ENCODE data around the gene BRCA2.
"Not testable (repeated sequence)": the region's sequence is repeated elsewhere in the genome, so short reads cannot be mapped to it uniquely, and the experiment has no call there.

The BRCA2 gene

DNA sequence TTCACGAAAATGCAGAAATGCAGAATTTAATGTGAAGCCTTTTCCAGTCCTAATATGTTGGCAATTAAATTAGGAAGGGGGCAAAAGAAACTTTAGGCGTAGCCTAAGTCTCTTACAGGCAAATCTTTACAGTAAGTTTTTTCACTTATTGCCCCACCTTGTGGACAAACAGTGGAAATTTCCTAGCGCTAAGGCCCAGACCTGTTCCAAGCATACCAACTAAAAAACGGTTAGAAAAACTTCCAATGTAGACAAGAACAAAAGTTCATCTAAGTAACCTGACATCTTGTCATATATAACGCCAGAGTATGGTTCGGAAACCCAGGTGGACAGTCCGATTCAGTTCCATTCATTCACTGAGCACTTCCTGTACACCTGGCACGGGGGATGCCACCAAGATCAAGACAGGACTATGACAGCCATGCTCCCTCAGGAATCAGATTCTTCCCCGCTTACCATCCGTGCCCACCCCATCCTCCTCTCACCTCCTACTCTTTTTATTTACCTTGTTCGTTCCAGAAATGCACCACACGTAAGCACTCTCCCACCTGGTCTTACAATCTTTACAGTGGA lies 5.1 kb upstream of the BRCA2 start:
- peak in 1 of 5 donors; percentile 55 for DNase-seq

DNA sequence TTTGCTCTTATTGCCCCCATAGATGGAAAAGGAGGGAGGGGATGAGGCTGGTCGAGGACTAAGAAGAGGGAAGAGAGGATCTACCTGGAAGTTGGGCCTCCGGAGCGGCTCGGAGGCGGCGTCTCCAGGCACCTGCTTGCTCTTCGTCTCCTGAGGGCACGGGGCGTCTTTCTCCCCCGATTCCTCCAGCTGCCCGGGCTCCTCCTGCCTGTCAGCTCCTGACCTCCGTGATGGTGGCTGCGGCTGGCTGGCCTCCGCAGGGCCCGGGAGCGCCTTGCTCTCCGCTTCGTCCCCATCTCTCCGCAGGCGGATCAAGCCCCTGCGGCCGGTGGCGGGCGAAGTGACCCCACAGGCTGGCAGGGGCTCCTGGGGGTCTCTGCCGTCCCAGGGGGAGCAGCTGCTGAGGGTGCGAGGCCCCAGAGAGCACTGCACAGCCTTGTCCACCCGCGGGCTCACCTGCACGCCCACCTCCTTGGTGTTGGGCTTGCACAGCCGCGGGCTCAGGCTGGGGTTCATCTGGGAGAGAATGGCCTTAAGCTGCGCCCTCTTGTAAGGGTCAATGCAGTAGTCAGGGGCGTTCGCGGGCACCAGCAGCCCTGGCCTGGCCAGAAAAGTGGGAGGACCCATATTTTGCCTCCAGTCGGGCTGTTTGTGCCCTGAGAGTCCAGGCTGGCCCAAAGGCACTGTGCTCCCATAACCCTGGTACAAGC lies 4.0 kb upstream of the BRCA2 start:
- no peak for DNase-seq

DNA sequence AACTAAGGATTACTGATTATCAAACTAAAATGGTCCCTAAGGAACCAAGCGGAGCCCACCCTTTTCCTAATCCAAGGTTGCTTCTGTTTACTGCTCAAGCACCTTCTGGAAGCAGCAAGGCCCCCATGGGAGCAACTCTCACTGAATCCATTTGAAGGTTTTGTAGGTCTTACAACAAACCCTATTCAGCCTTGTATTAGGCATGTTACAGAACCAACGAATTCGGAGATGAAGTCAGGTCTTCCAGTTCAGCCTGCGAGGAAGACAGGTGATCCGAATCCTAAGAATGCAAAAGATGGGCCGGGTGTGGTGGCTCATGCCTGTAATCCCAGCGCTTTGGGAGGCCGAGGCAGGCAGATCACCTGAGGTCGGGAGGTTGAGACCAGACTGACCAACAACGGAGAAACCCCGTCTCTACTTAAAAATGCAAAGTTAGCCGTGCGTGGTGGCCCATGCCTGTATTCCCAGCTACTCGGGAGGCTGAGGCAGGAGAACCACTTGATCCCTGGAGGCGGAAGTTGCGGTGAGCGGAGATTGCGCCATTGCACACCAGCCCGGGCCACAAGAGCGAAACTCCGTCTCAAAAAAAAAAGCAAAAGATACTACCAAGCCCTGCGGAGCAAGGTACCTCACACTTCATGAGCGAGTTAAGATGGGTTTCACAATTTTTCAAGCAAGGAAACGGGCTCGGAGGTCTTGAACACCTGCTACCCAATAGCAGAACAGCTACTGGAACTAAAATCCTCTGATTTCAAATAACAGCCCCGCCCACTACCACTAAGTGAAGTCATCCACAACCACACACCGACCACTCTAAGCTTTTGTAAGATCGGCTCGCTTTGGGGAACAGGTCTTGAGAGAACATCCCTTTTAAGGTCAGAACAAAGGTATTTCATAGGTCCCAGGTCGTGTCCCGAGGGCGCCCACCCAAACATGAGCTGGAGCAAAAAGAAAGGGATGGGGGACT lies 754 bp upstream of the BRCA2 start:
- DNase-seq, result peak; percentile 10 to 68 (median 43)

DNA sequence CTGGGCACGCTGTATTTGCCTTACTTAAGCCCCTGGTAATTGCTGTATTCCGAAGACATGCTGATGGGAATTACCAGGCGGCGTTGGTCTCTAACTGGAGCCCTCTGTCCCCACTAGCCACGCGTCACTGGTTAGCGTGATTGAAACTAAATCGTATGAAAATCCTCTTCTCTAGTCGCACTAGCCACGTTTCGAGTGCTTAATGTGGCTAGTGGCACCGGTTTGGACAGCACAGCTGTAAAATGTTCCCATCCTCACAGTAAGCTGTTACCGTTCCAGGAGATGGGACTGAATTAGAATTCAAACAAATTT lies 676 bp downstream of the BRCA2 start:
- DNase-seq, result no peak

DNA sequence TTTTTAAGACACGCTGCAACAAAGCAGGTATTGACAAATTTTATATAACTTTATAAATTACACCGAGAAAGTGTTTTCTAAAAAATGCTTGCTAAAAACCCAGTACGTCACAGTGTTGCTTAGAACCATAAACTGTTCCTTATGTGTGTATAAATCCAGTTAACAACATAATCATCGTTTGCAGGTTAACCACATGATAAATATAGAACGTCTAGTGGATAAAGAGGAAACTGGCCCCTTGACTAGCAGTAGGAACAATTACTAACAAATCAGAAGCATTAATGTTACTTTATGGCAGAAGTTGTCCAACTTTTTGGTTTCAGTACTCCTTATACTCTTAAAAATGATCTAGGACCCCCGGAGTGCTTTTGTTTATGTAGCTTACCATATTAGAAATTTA lies 1.2 kb downstream of the BRCA2 start:
- no peak for DNase-seq

DNA sequence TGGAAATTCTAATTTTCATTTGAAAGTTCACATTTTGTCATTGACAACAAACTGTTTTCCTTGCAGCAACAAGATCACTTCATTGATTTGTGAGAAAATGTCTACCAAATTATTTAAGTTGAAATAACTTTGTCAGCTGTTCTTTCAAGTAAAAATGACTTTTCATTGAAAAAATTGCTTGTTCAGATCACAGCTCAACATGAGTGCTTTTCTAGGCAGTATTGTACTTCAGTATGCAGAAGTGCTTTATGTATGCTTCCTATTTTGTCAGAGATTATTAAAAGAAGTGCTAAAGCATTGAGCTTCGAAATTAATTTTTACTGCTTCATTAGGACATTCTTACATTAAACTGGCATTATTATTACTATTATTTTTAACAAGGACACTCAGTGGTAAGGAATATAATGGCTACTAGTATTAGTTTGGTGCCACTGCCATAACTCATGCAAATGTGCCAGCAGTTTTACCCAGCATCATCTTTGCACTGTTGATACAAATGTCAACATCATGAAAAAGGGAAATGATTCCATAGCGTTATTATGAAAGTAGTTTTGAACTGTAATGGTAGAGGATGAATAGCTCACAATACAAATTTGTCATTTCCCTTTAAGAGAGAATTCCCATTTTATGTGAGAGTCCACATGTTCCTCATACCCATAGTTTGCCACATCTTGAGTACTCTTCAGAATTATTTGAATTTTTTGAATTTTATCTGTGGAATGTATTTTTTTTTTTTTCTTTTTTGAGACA lies 2.6 kb downstream of the BRCA2 start:
- DNase-seq, result no peak

DNA sequence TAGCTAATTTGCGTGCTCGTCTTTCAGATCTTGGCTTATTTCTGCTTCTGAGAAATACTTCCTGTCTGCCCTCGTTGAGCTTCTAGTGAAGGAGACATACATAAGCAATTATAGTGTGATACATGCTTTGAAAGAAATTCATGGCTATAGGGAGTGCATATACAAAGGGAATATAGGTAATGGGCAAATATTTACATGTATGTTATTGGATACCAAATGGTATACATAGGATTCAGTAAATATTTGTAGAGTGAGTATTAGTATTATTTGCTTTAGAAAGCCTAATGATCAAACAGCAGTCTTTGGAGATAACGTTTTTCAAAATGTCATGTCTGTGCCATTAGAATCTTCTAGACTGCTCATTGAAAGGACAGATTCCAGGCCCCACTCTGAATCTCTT lies 5.2 kb downstream of the BRCA2 start:
- DNase-seq, result no peak

DNA sequence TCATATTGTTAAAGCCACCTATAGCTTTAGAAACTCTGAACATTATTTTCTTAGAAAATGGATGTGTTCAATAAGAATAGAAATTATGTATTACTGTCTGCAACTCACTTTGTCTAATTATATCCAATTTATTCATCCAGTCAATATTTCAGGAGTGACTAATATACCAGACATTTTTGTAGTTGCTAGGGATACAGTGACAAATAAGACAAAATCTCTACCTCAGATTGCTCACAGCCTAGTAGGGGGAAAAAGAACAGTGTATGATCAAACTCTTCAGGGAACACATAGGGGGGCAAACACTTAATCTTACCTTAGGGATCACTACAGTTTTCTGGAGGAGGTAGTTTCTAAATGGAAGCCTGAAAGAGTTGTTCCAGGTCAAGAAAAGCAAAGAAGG lies 8.6 kb downstream of the BRCA2 start:
- DNase-seq, result no peak

DNA sequence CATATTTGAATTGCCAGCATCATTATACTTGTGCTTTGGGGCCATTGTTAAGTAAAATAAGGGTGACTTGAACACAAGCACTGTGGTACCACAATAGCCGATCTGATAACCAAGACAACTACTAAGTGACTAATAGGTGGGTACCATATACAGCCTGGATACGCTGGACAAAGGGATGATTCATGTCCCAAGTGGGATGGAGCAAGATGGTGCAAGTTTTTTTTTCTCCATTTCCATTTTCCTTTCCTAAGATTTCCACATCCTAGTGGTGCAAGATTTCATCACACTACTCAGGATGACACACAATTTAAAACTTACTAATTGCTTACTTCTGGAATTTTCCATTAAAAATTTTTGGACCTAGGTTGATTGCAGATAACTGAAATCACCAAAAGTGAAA lies 15.1 kb downstream of the BRCA2 start:
- no peak for DNase-seq

DNA sequence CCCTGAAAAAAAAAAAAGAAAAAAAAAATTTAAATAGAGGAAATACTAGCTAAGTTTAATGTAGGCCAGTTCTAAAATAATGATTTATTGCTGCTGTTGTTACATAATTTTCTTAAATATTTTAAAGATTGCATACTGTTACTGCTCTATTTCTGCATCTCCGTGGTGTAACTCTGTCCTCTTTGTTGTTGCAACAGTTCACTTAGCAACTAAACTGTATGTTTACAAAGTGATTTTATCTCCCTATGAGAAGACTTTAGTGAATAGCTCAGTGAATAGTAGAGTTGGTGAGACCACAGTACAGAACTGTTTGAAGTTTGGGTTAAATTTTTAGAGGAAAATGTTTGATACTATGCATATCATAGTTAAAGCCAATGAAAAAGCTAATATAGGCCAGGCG lies 19.4 kb downstream of the BRCA2 start:
- DNase-seq, result no peak

DNA sequence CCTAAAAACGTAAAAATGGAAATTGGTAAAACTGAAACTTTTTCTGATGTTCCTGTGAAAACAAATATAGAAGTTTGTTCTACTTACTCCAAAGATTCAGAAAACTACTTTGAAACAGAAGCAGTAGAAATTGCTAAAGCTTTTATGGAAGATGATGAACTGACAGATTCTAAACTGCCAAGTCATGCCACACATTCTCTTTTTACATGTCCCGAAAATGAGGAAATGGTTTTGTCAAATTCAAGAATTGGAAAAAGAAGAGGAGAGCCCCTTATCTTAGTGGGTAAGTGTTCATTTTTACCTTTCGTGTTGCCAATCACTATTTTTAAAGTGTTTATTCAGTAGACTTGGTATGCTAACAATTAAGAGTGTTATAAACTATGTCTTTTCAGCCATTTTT lies 25.6 kb downstream of the BRCA2 start:
- DNase-seq, result no peak

DNA sequence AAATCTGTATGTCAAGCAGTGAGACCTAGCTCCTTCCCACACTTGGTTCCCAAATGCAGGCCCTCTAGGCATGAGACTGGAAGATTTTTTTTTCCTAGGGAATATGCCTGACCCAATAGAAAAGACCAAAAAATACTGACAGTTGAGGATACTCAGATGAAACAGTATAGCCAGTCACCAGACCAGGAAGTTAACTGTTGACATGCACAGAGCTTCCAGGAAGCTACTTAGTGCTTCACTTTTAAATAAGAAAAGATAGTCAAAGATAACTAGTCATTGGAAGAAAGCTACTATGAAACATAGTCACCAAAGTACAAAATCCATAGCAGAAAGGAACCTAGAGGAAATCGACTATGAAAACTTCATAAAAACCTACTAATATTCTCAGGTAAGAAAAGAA lies 32.3 kb downstream of the BRCA2 start:
- DNase-seq, result no peak

DNA sequence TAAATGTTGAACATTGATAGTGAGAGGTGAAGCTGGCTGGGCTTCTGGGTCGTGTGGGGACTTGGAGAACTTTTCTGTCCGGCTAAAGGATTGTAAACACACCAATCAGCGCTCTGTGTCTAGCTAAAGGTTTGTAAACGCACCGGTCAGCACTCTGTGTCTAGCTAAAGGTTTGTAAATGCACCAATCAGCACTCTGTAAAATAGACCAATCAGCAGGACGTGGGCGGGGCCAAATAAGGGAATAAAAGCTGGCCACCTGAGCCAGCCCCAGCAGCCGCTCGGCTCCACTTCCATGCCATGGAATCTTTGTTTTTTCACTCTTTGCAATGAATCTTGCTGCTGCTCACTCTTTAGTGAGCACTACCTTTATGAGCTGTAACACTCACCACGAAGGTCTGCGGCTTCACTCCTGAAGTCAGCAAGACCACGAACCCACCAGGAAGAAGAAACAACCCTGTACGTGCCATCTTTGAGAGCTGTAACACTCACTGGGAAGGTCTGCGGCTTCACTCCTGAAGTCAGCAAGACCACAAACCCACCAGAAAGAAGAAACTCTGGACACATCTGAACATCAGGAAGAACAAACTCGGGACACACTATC lies 35.6 kb downstream of the BRCA2 start:
- DNase-seq, result not testable (repeated sequence)

DNA sequence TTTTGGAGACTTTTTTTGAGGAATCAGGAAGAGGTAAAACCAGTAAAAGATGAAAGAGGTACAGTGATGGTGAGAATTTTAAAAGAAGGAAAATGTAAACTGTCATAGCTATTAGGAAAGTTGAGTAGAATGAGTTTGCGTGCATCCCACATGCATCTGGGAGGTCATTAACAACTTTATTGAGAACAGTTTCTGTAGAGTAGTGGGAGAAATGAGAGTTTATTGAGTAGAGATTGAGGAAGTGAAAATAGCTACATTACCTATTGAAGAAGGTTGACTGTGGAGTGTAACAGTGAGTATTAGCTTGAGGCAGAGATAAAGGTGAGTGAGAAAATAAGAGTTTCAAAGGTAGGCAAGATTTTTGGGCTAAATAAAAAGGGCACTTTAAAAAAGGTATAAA lies 38.7 kb downstream of the BRCA2 start:
- no peak for DNase-seq

DNA sequence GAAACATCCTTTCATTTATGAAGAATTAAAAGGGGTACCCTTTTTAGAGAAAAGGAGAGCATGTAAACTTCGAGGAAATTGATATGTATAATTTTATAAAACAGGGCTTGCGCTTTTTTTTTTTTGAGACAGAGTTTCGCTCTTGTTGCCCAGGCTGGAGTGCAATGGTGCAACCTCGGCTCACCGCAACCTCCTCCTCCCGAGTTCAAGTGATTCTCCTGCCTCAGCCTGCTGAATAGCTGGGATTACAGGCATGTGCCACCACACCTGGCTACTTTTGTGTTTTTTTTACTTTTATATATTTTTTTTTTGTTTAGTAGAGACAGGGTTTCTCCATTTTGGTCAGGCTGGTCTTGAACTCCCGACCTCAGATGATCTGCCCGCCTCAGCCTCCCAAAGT lies 40.6 kb downstream of the BRCA2 start:
- not testable (repeated sequence) for DNase-seq

DNA sequence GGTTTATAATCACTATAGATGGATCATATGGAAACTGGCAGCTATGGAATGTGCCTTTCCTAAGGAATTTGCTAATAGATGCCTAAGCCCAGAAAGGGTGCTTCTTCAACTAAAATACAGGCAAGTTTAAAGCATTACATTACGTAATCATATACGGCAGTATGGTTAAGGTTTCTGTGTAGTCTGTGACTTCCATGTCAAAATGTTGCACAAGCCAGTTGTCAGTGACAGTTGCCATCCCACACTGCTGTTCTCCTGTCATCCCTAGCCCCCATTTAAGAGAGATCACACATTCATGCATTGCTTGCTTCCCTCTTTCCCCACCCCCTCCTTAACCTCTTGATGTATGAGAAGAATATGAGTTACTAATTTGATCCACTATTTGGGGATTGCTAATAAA lies 47.3 kb downstream of the BRCA2 start:
- DNase-seq, result no peak

DNA sequence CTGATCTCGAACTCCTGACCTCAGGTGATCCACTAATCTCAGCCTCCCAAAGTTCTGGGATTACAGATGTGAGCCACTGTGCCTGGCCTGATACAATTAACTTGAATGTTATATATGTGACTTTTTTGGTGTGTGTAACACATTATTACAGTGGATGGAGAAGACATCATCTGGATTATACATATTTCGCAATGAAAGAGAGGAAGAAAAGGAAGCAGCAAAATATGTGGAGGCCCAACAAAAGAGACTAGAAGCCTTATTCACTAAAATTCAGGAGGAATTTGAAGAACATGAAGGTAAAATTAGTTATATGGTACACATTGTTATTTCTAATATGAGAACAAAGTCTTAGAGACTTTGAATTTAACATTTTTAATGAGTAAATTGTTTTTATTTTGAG lies 55.5 kb downstream of the BRCA2 start:
- no peak for DNase-seq

DNA sequence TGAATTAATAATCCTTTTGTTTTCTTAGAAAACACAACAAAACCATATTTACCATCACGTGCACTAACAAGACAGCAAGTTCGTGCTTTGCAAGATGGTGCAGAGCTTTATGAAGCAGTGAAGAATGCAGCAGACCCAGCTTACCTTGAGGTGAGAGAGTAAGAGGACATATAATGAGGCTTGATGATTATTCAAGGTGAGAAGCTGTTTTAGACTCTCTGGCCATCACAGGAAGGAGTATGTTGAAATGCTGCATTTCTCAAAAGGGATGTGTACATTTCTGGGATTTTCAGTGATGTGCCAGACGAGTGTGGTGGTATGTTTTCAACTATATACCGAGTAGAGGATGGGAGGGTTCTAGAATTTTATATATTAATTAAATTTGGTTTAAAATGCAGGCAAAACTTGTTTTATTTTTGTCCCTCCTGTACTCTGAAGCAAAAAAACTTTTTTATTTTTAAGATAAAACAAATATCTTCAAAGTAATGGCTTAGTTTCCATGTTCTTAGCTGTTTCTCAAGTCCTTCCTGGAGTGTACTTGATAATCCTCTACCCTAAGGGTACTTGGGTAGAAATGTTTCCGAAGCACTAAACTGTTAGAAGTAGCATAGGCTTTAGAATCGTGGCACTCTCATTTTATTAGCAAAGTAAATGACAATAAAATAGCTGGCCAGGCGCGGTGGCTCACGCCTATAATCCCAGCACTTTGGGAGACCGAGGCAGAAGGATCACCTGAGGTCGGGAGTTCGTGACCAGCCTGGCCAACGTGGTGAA lies 61.5 kb downstream of the BRCA2 start:
- DNase-seq, result no peak

DNA sequence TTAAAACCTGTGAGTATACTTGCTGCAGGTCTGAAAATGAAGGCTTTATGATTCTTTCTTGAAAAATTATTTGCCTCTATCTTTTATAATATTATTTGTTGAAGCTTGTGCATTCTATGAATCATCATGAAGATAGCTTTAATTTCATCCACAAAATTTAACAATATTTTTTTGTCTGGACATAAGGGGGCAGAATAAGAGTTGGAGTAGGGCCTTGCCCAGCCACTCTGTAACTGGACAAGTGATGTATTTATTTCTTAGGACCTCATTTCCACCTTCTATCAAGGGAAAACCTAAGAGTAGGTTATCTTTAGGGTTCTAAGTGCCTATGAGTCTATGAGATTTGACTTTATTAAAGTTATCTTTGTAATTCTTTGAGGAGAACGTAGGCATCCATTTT lies 62.7 kb downstream of the BRCA2 start:
- no peak for DNase-seq

DNA sequence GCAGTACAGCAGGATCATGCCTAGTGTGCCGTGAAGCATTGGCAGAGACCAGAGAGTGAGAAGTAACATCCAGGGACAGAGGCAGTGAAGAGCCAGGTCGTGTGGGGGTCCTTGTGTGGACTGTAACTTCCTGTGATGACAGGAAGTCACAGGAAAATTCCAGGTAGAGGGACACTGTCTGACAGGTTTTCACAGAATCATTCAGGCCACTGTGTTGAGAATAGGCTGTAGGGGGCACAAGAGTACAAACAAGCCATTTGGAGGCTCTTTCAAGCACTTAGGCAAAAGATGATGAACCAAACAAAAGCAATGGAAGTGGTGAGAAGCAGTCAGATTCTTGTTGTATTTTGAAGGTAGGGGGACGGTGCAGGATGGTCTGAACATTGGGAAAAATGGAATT lies 66.2 kb downstream of the BRCA2 start:
- peak in 2 of 5 donors; percentile 3 to 29 for DNase-seq

DNA sequence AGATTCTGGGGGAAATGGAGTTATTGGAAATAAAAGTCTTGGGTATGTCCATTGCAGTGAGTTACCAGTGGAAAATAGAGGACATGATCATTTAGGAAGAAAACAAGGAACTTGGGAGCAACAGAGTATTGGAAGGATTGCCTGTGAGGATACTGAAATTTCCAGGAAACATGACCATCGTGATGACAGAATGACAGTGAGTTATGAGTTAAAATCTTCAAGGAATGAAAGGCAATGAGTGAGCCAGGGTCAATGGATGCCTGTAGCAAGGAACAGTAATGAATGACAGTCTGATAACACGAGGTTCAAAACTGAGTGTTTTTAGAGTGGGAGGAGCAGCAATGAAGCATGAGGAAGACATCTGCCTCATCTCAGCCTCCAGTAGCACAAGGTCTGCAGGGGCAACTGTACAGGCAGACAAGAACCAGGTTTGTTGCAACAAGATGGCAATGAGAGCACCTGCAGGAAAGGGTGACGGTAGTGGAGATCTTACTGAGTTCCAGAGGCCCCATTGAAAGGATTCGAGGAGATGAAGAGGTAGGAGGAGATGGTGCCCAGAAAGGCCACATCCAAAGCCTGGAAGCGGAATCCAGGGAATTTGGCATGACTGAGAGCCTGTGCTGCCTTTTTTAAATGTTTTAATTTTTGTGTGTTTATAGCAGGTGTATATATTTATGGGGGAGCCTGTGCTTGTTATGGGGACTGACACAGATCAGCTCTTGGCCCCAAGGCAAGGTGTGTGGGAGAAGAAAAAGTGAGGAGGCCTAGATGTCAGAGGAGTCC lies 68.7 kb downstream of the BRCA2 start:
- DNase-seq, result no peak

All from T-helper 1 cell (primary cell).